Muscle of arm (tissue), 12 donors: ENCODE results near the gene STARD5. TPM values are rescaled to one million over a fixed set of nuclear protein-coding genes. Genes with fewer than 3 reads are reported as not detected.

Source experiments
- DNase-seq: peaks from one replicate; pipeline ENCODE4 v3.0.0-alpha.2; 2013
- polyA plus RNA-seq, 12 donors: library from polyadenylated mRNA; unstranded; fragments of 120-200 nt; gene quantifications; one replicate each; pipeline ENCODE4 v1.2.1, GENCODE V29; 2013; ENCODE audit not compliant: insufficient read length in 12 of 12

The STARD5 gene
- polyA plus RNA-seq, 12 donors = 2.0 to 15.8 (median 4.5) TPM; not detected in 1

GRCh38 chr15:81294516-81294880, 29.4 kb downstream of the STARD5 start:
- DNase-seq = no peak

GRCh38 chr15:81293728-81294515, 30.0 kb downstream of the STARD5 start:
- DNase-seq = no peak

GRCh38 chr15:81292523-81293001, 31.4 kb downstream of the STARD5 start:
- no peak for DNase-seq

GRCh38 chr15:81291916-81292522, 31.9 kb downstream of the STARD5 start:
- DNase-seq = no peak

- no peak for DNase-seq
These were observed 34.0 kb downstream of the STARD5 start for GRCh38 chr15:81289910-81290309.

- DNase-seq = no peak
These were observed 35.3 kb downstream of the STARD5 start for GRCh38 chr15:81288616-81289015.

GRCh38 chr15:81288040-81288439, 35.9 kb downstream of the STARD5 start:
- no peak for DNase-seq

GRCh38 chr15:81286621-81287121, 37.3 kb downstream of the STARD5 start:
- DNase-seq = no peak

- DNase-seq = no peak
These were observed 38.5 kb downstream of the STARD5 start for GRCh38 chr15:81285461-81285860.

- DNase-seq = no peak
These were observed 39.5 kb downstream of the STARD5 start for GRCh38 chr15:81284256-81285031.

- no peak for DNase-seq
These were observed 41.0 kb downstream of the STARD5 start for GRCh38 chr15:81282911-81283310.

- DNase-seq = no peak
These were observed 41.4 kb downstream of the STARD5 start for GRCh38 chr15:81282606-81282895.

GRCh38 chr15:81281766-81282605, 42.0 kb downstream of the STARD5 start:
- DNase-seq = no peak

- no peak for DNase-seq
These were observed 42.5 kb downstream of the STARD5 start for GRCh38 chr15:81281456-81281735.

- no peak for DNase-seq
These were observed 43.1 kb downstream of the STARD5 start for GRCh38 chr15:81280696-81281455.

- no peak for DNase-seq
These were observed 44.1 kb downstream of the STARD5 start for GRCh38 chr15:81279621-81280485.

GRCh38 chr15:81278306-81279029, 45.5 kb downstream of the STARD5 start:
- no peak for DNase-seq

GRCh38 chr15:81277851-81278250, 46.1 kb downstream of the STARD5 start:
- no peak for DNase-seq

- no peak for DNase-seq
These were observed 47.0 kb downstream of the STARD5 start for GRCh38 chr15:81276967-81277366.
